GM23338 (cell line): ENCODE data around the gene TFPI. TPM values are rescaled to one million over a fixed set of nuclear protein-coding genes. Genes with fewer than 3 reads are reported as not detected.

Source experiments
- ATAC-seq: fragments of 200-7000 bp; cut with Tn5 transposase; 3 replicates; pipeline ENCODE4 v1.9.1; 2020
- DNase-seq: peaks from one replicate; pipeline ENCODE4 v3.0.0-alpha.2; 2015; ENCODE audit warnings: low spot score
- H2AFZ ChIP-seq: fragments of 200-600 bp; sonication (generic); 2 replicates; pipeline ENCODE4 v1.8.0; 2016; ENCODE audit warnings: antibody characterized with exemption, mild to moderate bottlenecking, moderate library complexity
- H3F3A ChIP-seq: fragments of 200-600 bp; sonication (generic); replicated peaks from 2 replicates; pipeline ENCODE4 v1.8.0; 2017; ENCODE audit warnings: antibody characterized with exemption, mixed run types, low read depth
- H3K27ac ChIP-seq: fragments of 200-600 bp; sonication (generic); 2 replicates; pipeline ENCODE4 v1.6.1; 2016; ENCODE audit warnings: low read depth
- H3K27me3 ChIP-seq: fragments of 200-600 bp; sonication (generic); 2 replicates; pipeline ENCODE4 v1.8.0; 2016; ENCODE audit warnings: mild to moderate bottlenecking, mixed run types, moderate library complexity; ENCODE audit not compliant: insufficient read depth
- H3K36me3 ChIP-seq: fragments of 200-600 bp; sonication (generic); 2 replicates; pipeline ENCODE4 v1.8.0; 2016; ENCODE audit warnings: mild to moderate bottlenecking; ENCODE audit not compliant: insufficient read depth
- H3K4me1 ChIP-seq: fragments of 200-600 bp; sonication (generic); 2 replicates; pipeline ENCODE4 v1.8.0; 2016; ENCODE audit warnings: mild to moderate bottlenecking, moderate library complexity; ENCODE audit not compliant: insufficient read depth
- H3K4me2 ChIP-seq: fragments of 200-600 bp; sonication (generic); 2 replicates; pipeline ENCODE4 v1.7.1; 2017; ENCODE audit warnings: mixed run types
- H3K4me3 ChIP-seq: fragments of 200-600 bp; sonication (generic); 2 replicates; pipeline ENCODE4 v1.6.1; 2016; ENCODE audit warnings: mixed run types
- H3K79me2 ChIP-seq: fragments of 200-600 bp; sonication (generic); replicated peaks from 2 replicates; pipeline ENCODE4 v1.8.0; 2017; ENCODE audit warnings: mild to moderate bottlenecking; ENCODE audit not compliant: insufficient read depth
- H3K9me2 ChIP-seq: fragments of 200-600 bp; sonication (generic); 2 replicates; pipeline ENCODE4 v1.8.0; 2017; ENCODE audit not compliant: insufficient read depth
- H4K20me1 ChIP-seq: fragments of 200-600 bp; sonication (generic); replicated peaks from 2 replicates; pipeline ENCODE4 v1.8.0; 2017; ENCODE audit warnings: mild to moderate bottlenecking; ENCODE audit not compliant: insufficient read depth
- H3K27ac Mint-ChIP-seq: 2 replicates; pipeline ENCODE4 v1.8.0; 2020; ENCODE audit warnings: inconsistent platforms, mild to moderate bottlenecking, moderate library complexity, mixed read lengths
- H3K27me3 Mint-ChIP-seq: 3 replicates; pipeline ENCODE4 v1.8.0; 2022; ENCODE audit warnings: low read depth, mild to moderate bottlenecking, moderate library complexity, mixed read lengths, inconsistent platforms; ENCODE audit not compliant: insufficient read depth, poor library complexity
- H3K36me3 Mint-ChIP-seq: 3 replicates; pipeline ENCODE4 v1.8.0; 2021; ENCODE audit warnings: low read depth, mild to moderate bottlenecking, inconsistent platforms, moderate library complexity, mixed read lengths
- H3K4me1 Mint-ChIP-seq: 3 replicates; pipeline ENCODE4 v1.8.0; 2020; ENCODE audit warnings: mild to moderate bottlenecking, inconsistent platforms, mixed read lengths
- H3K4me3 Mint-ChIP-seq: 3 replicates; pipeline ENCODE4 v1.8.0; 2021; ENCODE audit warnings: moderate library complexity, mild to moderate bottlenecking, inconsistent platforms, mixed read lengths
- H3K9me3 Mint-ChIP-seq: 3 replicates; pipeline ENCODE4 v1.8.0; 2020; ENCODE audit warnings: moderate library complexity, mild to moderate bottlenecking, inconsistent platforms, mixed read lengths
- CREB1 ChIP-seq: fragments of 250-450 bp; sonication (Bioruptor Pico); IDR thresholded peaks from 2 replicates; pipeline ENCODE4 v1.5.0; 2020; ENCODE audit warnings: low read depth, mild to moderate bottlenecking, moderate library complexity
- EZH2 ChIP-seq: fragments of 200-600 bp; sonication (generic); IDR thresholded peaks from one replicate; pipeline ENCODE4 v1.8.0; 2017; ENCODE audit warnings: antibody characterized with exemption, mild to moderate bottlenecking, low read depth; ENCODE audit not compliant: unreplicated experiment
- EZH2phosphoT487 ChIP-seq: fragments of 200-600 bp; sonication (generic); IDR thresholded peaks from one replicate; pipeline ENCODE4 v1.8.1; 2018; ENCODE audit warnings: antibody characterized with exemption; ENCODE audit not compliant: unreplicated experiment
- JUNB ChIP-seq: IDR thresholded peaks from one replicate; pipeline ENCODE4 v1.6.1; 2016; ENCODE audit warnings: antibody characterized with exemption; ENCODE audit not compliant: unreplicated experiment
- NANOG ChIP-seq: IDR thresholded peaks from 2 replicates; pipeline ENCODE4 v1.6.1; 2016; ENCODE audit warnings: antibody characterized with exemption, borderline replicate concordance
- POLR2AphosphoS5 ChIP-seq: IDR thresholded peaks from 2 replicates; pipeline ENCODE4 v1.6.1; 2016; ENCODE audit warnings: antibody characterized with exemption, low read depth
- STAT1 ChIP-seq: IDR thresholded peaks from one replicate; pipeline ENCODE4 v1.6.1; 2016; ENCODE audit warnings: antibody characterized with exemption; ENCODE audit not compliant: unreplicated experiment
- ZNF114 ChIP-seq: fragments of 250-450 bp; sonication (Bioruptor Pico); IDR thresholded peaks from 2 replicates; pipeline ENCODE4 v1.5.0; 2020; ENCODE audit warnings: mild to moderate bottlenecking, moderate library complexity
- ZNF331 ChIP-seq: fragments of 250-450 bp; sonication (Bioruptor Pico); IDR thresholded peaks from 2 replicates; pipeline ENCODE4 v1.5.0; 2020; ENCODE audit warnings: low read depth, mild to moderate bottlenecking, moderate library complexity
- polyA plus RNA-seq: library from polyadenylated mRNA; unstranded; fragments of >200 nt; fragmentation: Nextera tagmentation; extraction: Ambion mirVana; gene quantifications from 2 replicates; pipeline ENCODE4 v1.2.1, GENCODE V29; 2016
- total RNA-seq: library from RNA; depleted of rRNA; stranded (reverse); fragments of >200 nt; shearing (Covaris generic); gene quantifications from 2 replicates; pipeline ENCODE4 v1.2.3, GENCODE V29; 2014
- TF ChIP-seq, protein P1 (sequence below): IDR thresholded peaks from one replicate; pipeline ENCODE4 v1.6.1; 2018; ENCODE audit warnings: antibody characterized with exemption; ENCODE audit not compliant: unreplicated experiment
- TF ChIP-seq, protein P2 (sequence below), 2 experiments: fragments of 200-600 bp in 1 of 2; sonication (generic) in 1 of 2; conservative IDR thresholded peaks; 2 replicates each; pipeline versions ENCODE4 v1.5.1 to v1.6.1; 2016 to 2017; ENCODE audit warnings: antibody characterized with exemption in 2 of 2, low read depth in 2 of 2, mild to moderate bottlenecking in 2 of 2, moderate library complexity in 1 of 2
- TF ChIP-seq, protein P3 (sequence below): IDR thresholded peaks from 2 replicates; pipeline ENCODE4 v1.6.1; 2016; ENCODE audit warnings: antibody characterized with exemption

The TFPI gene
- total and polyA plus RNA-seq, 2 experiments from 2014 or later, result 1.8 to 1.9 TPM

DNA sequence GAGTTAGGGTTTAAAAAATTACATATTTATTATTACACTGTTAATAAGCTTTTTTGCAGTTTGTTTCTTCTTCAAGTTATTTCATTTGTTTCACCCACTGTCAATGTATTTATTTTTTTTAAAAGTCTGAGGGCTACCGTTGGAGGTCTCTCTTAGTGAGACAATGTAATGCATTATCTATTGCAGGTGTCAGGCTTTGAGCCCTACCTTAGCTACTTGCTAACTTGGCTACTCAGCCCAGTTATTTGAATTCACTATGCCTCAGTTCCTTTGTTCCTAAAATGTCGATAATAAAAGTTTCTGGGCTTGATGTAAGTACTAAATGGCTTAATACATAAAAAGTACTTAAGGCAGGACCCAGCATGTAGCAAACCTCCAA lies 458 bp upstream of the TFPI start (continued):
- TF ChIP-seq, protein P1, sequence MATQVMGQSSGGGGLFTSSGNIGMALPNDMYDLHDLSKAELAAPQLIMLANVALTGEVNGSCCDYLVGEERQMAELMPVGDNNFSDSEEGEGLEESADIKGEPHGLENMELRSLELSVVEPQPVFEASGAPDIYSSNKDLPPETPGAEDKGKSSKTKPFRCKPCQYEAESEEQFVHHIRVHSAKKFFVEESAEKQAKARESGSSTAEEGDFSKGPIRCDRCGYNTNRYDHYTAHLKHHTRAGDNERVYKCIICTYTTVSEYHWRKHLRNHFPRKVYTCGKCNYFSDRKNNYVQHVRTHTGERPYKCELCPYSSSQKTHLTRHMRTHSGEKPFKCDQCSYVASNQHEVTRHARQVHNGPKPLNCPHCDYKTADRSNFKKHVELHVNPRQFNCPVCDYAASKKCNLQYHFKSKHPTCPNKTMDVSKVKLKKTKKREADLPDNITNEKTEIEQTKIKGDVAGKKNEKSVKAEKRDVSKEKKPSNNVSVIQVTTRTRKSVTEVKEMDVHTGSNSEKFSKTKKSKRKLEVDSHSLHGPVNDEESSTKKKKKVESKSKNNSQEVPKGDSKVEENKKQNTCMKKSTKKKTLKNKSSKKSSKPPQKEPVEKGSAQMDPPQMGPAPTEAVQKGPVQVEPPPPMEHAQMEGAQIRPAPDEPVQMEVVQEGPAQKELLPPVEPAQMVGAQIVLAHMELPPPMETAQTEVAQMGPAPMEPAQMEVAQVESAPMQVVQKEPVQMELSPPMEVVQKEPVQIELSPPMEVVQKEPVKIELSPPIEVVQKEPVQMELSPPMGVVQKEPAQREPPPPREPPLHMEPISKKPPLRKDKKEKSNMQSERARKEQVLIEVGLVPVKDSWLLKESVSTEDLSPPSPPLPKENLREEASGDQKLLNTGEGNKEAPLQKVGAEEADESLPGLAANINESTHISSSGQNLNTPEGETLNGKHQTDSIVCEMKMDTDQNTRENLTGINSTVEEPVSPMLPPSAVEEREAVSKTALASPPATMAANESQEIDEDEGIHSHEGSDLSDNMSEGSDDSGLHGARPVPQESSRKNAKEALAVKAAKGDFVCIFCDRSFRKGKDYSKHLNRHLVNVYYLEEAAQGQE, result no peak
- no peak for TF ChIP-seq STAT1
- TF ChIP-seq, protein P2, sequence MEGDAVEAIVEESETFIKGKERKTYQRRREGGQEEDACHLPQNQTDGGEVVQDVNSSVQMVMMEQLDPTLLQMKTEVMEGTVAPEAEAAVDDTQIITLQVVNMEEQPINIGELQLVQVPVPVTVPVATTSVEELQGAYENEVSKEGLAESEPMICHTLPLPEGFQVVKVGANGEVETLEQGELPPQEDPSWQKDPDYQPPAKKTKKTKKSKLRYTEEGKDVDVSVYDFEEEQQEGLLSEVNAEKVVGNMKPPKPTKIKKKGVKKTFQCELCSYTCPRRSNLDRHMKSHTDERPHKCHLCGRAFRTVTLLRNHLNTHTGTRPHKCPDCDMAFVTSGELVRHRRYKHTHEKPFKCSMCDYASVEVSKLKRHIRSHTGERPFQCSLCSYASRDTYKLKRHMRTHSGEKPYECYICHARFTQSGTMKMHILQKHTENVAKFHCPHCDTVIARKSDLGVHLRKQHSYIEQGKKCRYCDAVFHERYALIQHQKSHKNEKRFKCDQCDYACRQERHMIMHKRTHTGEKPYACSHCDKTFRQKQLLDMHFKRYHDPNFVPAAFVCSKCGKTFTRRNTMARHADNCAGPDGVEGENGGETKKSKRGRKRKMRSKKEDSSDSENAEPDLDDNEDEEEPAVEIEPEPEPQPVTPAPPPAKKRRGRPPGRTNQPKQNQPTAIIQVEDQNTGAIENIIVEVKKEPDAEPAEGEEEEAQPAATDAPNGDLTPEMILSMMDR (conservative IDR thresholded peaks at IDR 0.05; ENCODE audit: low read depth in 2 of 2), result no peak
- TF ChIP-seq CREB1 (CRISPR knock-in tag), result no peak
- TF ChIP-seq EZH2phosphoT487, result no peak
- no peak for TF ChIP-seq NANOG

DNA sequence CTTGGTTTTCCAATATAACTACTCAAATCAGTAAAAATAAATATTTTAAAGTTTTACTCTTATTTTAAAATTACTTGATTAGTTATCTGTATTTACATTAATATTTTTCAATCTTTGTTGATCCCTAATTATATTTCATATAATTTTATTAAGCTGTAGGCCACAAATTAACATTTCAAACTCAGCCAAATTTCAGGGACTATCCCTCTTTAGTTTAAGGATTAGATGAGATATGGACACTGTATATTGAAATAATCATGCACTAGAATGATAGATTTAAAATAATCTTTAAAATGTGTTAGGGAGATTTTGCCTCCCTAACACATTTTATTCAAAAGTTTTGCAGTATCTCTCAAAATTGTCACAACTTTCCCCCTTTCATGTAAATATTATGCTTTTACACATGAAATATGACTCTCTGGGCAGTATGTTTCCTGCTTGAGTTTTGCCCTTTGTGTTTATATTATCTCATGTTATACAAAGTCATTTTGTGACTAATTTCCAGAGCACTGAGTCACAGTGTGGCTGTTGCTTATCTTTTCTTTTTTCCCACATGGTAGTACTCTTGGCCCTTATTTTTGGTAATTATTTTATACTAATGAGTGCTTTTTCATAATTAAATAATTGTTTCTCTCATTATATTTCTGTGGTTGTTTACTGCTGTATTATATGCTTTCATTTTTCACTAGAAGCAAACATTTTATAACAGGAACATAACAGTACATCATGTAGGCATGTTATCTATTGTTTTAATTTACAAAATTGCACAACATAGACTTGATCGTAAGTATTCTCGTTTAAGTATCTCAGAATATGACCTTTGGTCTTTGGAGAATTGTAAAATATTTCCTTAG lies 1.2 kb downstream of the TFPI start:
- peaks cover 10% of the 10 kb centered on the region; the same call in 2 of the 3 replicates for H3K4me1 Mint-ChIP-seq
- no peaks in the 10 kb centered on the region for H3K79me2 ChIP-seq
- H3K4me3 Mint-ChIP-seq, result no peak overlapping the region
- H3K9me3 Mint-ChIP-seq, result peaks cover 16% of the 10 kb centered on the region
- no peaks in the 10 kb centered on the region for H3K9me2 ChIP-seq
- no peak overlapping the region for H3K4me3 ChIP-seq
- H3K27me3 ChIP-seq, result no peaks in the 10 kb centered on the region
- H3K36me3 Mint-ChIP-seq, result peaks cover 14% of the 10 kb centered on the region
- ATAC-seq (no peak), DNase-seq (no peak)
- H3F3A ChIP-seq, result no peaks in the 10 kb centered on the region
- H3K27me3 Mint-ChIP-seq, result peaks cover 3% of the 10 kb centered on the region
- H3K4me1 ChIP-seq, result peaks cover 12% of the 10 kb centered on the region; the same call in 1 of the 2 replicates
- no peak overlapping the region for H3K27ac Mint-ChIP-seq
- H3K36me3 ChIP-seq, result no peaks in the 10 kb centered on the region
- H2AFZ ChIP-seq, result no peak overlapping the region
- no peaks in the 10 kb centered on the region for H4K20me1 ChIP-seq
- H3K27ac ChIP-seq, result 0 out of 2 replicates have a peak overlapping the region, but pooled peaks have one; percentile 17
- H3K4me2 ChIP-seq, result no peak overlapping the region
- no peak for TF ChIP-seq POLR2AphosphoS5
- TF ChIP-seq EZH2, result no peak
- TF ChIP-seq CREB1 (CRISPR knock-in tag), result no peak
- TF ChIP-seq, protein P3, sequence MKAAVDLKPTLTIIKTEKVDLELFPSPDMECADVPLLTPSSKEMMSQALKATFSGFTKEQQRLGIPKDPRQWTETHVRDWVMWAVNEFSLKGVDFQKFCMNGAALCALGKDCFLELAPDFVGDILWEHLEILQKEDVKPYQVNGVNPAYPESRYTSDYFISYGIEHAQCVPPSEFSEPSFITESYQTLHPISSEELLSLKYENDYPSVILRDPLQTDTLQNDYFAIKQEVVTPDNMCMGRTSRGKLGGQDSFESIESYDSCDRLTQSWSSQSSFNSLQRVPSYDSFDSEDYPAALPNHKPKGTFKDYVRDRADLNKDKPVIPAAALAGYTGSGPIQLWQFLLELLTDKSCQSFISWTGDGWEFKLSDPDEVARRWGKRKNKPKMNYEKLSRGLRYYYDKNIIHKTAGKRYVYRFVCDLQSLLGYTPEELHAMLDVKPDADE, result no peak
- TF ChIP-seq STAT1, result no peak
- TF ChIP-seq NANOG, result no peak
- TF ChIP-seq, protein P2 (conservative IDR thresholded peaks at IDR 0.05; ENCODE audit: low read depth in 2 of 2), result no peak
- no peak for TF ChIP-seq JUNB
- TF ChIP-seq, protein P1, result no peak
- no peak for TF ChIP-seq ZNF114 (CRISPR knock-in tag)
- no peak for TF ChIP-seq ZNF331 (CRISPR knock-in tag)
- TF ChIP-seq EZH2phosphoT487, result no peak
